ENCODE measurements around the gene MRPS34.

The MRPS34 gene

DNA sequence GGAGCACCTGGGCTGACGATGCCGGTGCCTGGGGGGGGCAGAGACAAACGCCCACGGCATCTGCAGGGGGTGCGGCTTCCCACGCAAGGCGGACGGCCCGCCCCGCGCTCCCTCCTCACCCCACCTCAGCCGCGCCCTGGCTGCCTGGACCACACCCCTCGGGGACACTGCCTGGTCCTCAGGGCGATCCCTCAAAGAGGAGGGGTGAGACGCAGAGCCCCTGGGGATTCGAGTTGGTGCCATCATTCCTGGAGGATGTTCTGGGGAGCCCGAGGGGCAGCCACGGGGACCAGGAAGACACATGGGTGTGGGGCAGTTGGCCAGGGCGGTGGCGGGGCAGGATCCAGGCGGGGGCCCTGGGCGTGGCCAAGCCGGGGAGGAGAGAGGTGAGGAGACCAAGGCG is 16.7 kb upstream of the MRPS34 start:
- Histone ChIP-seq H3K4me1 (ENCODE audit: control insufficient read depth, insufficient read depth, low read length, poor library complexity, severe bottlenecking) (no peaks in the 10 kb centered on the region), H3K36me3 (ENCODE audit: control insufficient read depth, insufficient read depth, low read length) (peaks cover 39% of the 10 kb centered on the region), H3K27me3 (replicated peaks; ENCODE audit: control insufficient read depth, insufficient read depth, low read length, poor library complexity, severe bottlenecking) (no peaks in the 10 kb centered on the region), H3K27ac (ENCODE audit: insufficient read depth, low read length, poor library complexity, severe bottlenecking) (no peak overlapping the region), H3K9me3 (ENCODE audit: control insufficient read depth, low read length) (no peaks in the 10 kb centered on the region), H3K4me3 (ENCODE audit: insufficient read depth, low read depth, low read length, poor library complexity, severe bottlenecking) (no peak overlapping the region)
- no peak for DNase-seq

GRCh38 chr16:1788708-1789100 is 15.8 kb upstream of the MRPS34 start:
- H3K27ac ChIP-seq (ENCODE audit: insufficient read depth, low read length, poor library complexity, severe bottlenecking) = no peak overlapping the region
- no peaks in the 10 kb centered on the region for H3K9me3 ChIP-seq (ENCODE audit: control insufficient read depth, low read length)
- no peak overlapping the region for H3K4me3 ChIP-seq (ENCODE audit: insufficient read depth, low read depth, low read length, poor library complexity, severe bottlenecking)
- no peak for DNase-seq
- H3K27me3 ChIP-seq (replicated peaks; ENCODE audit: control insufficient read depth, insufficient read depth, low read length, poor library complexity, severe bottlenecking) = no peaks in the 10 kb centered on the region
- H3K4me1 ChIP-seq (ENCODE audit: control insufficient read depth, insufficient read depth, low read length, poor library complexity, severe bottlenecking) = no peaks in the 10 kb centered on the region
- peaks cover 39% of the 10 kb centered on the region for H3K36me3 ChIP-seq (ENCODE audit: control insufficient read depth, insufficient read depth, low read length)

- no peak overlapping the region for H3K27ac ChIP-seq (ENCODE audit: insufficient read depth, low read length, poor library complexity, severe bottlenecking)
- no peaks in the 10 kb centered on the region for H3K27me3 ChIP-seq (replicated peaks; ENCODE audit: control insufficient read depth, insufficient read depth, low read length, poor library complexity, severe bottlenecking)
- no peaks in the 10 kb centered on the region for H3K9me3 ChIP-seq (ENCODE audit: control insufficient read depth, low read length)
- H3K36me3 ChIP-seq (ENCODE audit: control insufficient read depth, insufficient read depth, low read length) = peaks cover 39% of the 10 kb centered on the region
- no peak overlapping the region for H3K4me3 ChIP-seq (ENCODE audit: insufficient read depth, low read depth, low read length, poor library complexity, severe bottlenecking)
- DNase-seq = no peak
- no peaks in the 10 kb centered on the region for H3K4me1 ChIP-seq (ENCODE audit: control insufficient read depth, insufficient read depth, low read length, poor library complexity, severe bottlenecking)
Measured at GRCh38 chr16:1788095-1788707, 15.3 kb upstream of the MRPS34 start.

DNA sequence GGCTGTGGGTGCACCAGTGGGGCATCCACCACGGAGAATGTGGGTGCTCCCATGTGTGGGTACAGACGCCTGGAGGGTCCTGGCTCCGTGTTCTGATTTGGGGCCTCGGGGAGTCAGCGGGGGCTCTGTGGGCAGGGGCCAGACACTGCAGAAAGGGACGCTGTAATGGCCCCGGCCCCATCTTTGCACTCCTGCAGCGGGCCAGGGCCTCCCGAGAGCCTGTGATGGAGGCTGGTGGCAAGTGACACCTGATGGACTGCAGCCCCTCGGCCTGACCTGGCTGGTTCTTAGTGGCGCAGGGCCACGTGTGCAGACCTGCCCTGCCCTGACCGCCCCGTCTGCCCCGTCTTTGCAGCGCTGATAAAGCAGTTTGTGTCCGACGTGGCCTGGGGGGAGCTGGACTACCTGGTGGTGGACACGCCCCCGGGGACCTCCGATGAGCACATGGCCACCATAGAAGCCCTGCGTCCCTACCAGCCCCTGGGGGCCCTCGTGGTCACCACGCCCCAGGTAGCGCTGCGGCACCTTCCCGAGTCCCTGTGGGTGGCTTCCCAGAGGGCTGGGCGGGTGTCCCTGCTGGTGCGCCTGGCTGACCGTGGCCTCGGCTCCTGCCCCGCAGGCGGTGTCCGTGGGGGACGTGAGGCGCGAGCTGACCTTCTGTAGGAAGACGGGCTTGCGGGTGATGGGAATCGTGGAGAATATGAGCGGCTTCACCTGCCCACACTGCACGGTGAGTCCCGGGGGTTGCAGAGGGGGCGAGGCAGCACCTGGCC is 14.6 kb upstream of the MRPS34 start:
- no peaks in the 10 kb centered on the region for H3K4me1 ChIP-seq (ENCODE audit: control insufficient read depth, insufficient read depth, low read length, poor library complexity, severe bottlenecking)
- peaks cover 39% of the 10 kb centered on the region for H3K36me3 ChIP-seq (ENCODE audit: control insufficient read depth, insufficient read depth, low read length)
- no peaks in the 10 kb centered on the region for H3K9me3 ChIP-seq (ENCODE audit: control insufficient read depth, low read length)
- no peak for DNase-seq
- no peak overlapping the region for H3K27ac ChIP-seq (ENCODE audit: insufficient read depth, low read length, poor library complexity, severe bottlenecking)
- H3K27me3 ChIP-seq (replicated peaks; ENCODE audit: control insufficient read depth, insufficient read depth, low read length, poor library complexity, severe bottlenecking) = no peaks in the 10 kb centered on the region
- no peak overlapping the region for H3K4me3 ChIP-seq (ENCODE audit: insufficient read depth, low read depth, low read length, poor library complexity, severe bottlenecking)

DNA sequence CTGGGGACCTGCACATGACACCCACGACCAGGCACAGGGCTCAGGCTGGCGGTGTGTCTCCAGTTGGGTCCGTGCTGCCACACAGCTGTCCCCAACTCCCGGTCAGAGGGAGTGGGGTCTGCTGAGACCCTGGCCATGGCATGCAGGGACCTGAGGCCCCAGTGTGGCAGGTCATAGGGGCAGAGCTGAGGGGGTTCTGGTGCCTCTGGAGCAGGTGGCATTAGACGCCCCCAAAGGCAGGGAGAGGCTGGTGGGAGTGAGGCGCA is 14.1 kb upstream of the MRPS34 start:
- Histone ChIP-seq H3K4me3 (ENCODE audit: insufficient read depth, low read depth, low read length, poor library complexity, severe bottlenecking) (no peak overlapping the region), H3K4me1 (ENCODE audit: control insufficient read depth, insufficient read depth, low read length, poor library complexity, severe bottlenecking) (peaks cover under 1% of the 10 kb centered on the region), H3K27me3 (replicated peaks; ENCODE audit: control insufficient read depth, insufficient read depth, low read length, poor library complexity, severe bottlenecking) (no peaks in the 10 kb centered on the region), H3K27ac (ENCODE audit: insufficient read depth, low read length, poor library complexity, severe bottlenecking) (no peak overlapping the region), H3K36me3 (ENCODE audit: control insufficient read depth, insufficient read depth, low read length) (peaks cover 37% of the 10 kb centered on the region), H3K9me3 (ENCODE audit: control insufficient read depth, low read length) (no peaks in the 10 kb centered on the region)
- no peak for DNase-seq

DNA sequence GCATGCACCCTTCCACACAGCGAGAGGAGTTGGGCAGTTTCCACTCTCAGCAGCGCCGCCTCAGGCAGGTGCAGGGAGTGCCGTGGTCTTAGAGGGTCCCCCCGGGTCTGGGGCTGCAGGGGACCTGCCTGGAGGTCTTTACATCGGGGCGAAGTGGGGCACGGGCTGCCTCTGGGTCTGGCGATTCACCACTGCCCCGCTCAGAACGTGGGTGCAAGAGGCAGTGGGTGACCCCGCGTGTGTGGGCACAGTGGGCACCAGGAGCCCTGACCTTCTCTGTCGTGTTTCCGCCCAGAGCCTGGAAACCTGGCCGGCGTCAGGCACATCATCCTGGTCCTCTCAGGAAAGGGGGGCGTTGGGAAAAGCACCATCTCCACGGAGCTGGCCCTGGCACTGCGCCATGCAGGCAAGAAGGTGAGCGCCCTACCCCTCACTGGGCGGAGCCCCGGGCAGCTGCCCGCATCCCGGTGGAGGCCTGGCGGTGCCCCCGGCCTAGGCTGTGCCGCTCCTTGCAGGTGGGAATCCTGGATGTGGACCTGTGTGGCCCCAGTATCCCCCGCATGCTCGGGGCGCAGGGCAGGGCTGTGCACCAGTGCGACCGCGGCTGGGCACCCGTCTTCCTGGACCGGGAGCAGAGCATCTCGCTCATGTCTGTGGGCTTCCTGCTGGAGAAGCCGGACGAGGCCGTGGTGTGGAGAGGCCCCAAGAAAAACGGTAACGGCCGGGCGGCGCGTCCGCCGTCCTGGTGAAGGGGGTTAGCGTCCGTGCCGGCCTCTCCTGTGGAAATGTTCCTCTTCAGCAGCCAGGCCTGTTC is 13.5 kb upstream of the MRPS34 start:
- Histone ChIP-seq H3K4me1 (ENCODE audit: control insufficient read depth, insufficient read depth, low read length, poor library complexity, severe bottlenecking) (peaks cover 6% of the 10 kb centered on the region), H3K27me3 (replicated peaks; ENCODE audit: control insufficient read depth, insufficient read depth, low read length, poor library complexity, severe bottlenecking) (no peaks in the 10 kb centered on the region), H3K36me3 (ENCODE audit: control insufficient read depth, insufficient read depth, low read length) (peaks cover 34% of the 10 kb centered on the region), H3K9me3 (ENCODE audit: control insufficient read depth, low read length) (no peaks in the 10 kb centered on the region), H3K4me3 (ENCODE audit: insufficient read depth, low read depth, low read length, poor library complexity, severe bottlenecking) (no peak overlapping the region), H3K27ac (ENCODE audit: insufficient read depth, low read length, poor library complexity, severe bottlenecking) (no peak overlapping the region)
- DNase-seq = no peak

DNA sequence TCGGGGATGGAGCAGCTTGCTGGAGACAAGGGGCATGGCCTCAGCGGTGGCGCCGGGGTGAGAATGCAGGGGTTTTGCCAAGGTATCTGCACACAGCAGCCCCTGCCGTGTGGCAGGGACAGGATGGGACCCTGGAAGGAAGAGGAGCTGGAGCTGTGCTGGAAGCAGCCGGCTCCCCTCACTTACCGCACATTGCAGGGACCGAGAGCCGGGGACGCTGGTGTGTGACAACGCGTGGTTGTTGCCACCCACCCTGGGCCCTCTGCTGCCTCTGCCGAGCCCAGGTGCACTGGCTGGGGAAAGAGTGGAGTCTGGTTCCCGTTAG is 12.9 kb upstream of the MRPS34 start:
- peaks cover 32% of the 10 kb centered on the region for H3K36me3 ChIP-seq (ENCODE audit: control insufficient read depth, insufficient read depth, low read length)
- H3K27ac ChIP-seq (ENCODE audit: insufficient read depth, low read length, poor library complexity, severe bottlenecking) = no peak overlapping the region
- no peaks in the 10 kb centered on the region for H3K9me3 ChIP-seq (ENCODE audit: control insufficient read depth, low read length)
- H3K4me1 ChIP-seq (ENCODE audit: control insufficient read depth, insufficient read depth, low read length, poor library complexity, severe bottlenecking) = peaks cover 9% of the 10 kb centered on the region
- H3K4me3 ChIP-seq (ENCODE audit: insufficient read depth, low read depth, low read length, poor library complexity, severe bottlenecking) = no peak overlapping the region
- DNase-seq = no peak
- H3K27me3 ChIP-seq (replicated peaks; ENCODE audit: control insufficient read depth, insufficient read depth, low read length, poor library complexity, severe bottlenecking) = no peaks in the 10 kb centered on the region

GRCh38 chr16:1784977-1785845 is 12.3 kb upstream of the MRPS34 start:
- no peak overlapping the region for H3K4me3 ChIP-seq (ENCODE audit: insufficient read depth, low read depth, low read length, poor library complexity, severe bottlenecking)
- peaks cover 9% of the 10 kb centered on the region for H3K4me1 ChIP-seq (ENCODE audit: control insufficient read depth, insufficient read depth, low read length, poor library complexity, severe bottlenecking)
- no peak overlapping the region for H3K27ac ChIP-seq (ENCODE audit: insufficient read depth, low read length, poor library complexity, severe bottlenecking)
- H3K27me3 ChIP-seq (replicated peaks; ENCODE audit: control insufficient read depth, insufficient read depth, low read length, poor library complexity, severe bottlenecking) = no peaks in the 10 kb centered on the region
- H3K9me3 ChIP-seq (ENCODE audit: control insufficient read depth, low read length) = no peaks in the 10 kb centered on the region
- H3K36me3 ChIP-seq (ENCODE audit: control insufficient read depth, insufficient read depth, low read length) = peaks cover 32% of the 10 kb centered on the region
- DNase-seq = no peak

GRCh38 chr16:1782408-1783264 is 9.7 kb upstream of the MRPS34 start, which contains the start of the genes NUBP2 and SPSB3:
Gene NUBP2 (plus strand): TSS chr16:1782960. CDS start chr16:1783021, 61 bp downstream.
Gene SPSB3 (minus strand): TSS chr16:1782571. CDS start chr16:1781483, 1,088 bp downstream.
- no peaks in the 10 kb centered on the region for H3K27me3 ChIP-seq (replicated peaks; ENCODE audit: control insufficient read depth, insufficient read depth, low read length, poor library complexity, severe bottlenecking)
- no peaks in the 10 kb centered on the region for H3K9me3 ChIP-seq (ENCODE audit: control insufficient read depth, low read length)
- H3K4me3 ChIP-seq (ENCODE audit: insufficient read depth, low read depth, low read length, poor library complexity, severe bottlenecking) = peak within 1 kb of the TSS; percentile 81
- peak; percentile 98 to 99 (median 98) for DNase-seq
- H3K36me3 ChIP-seq (ENCODE audit: control insufficient read depth, insufficient read depth, low read length) = peaks cover 19% of the 10 kb centered on the region
- H3K4me1 ChIP-seq (ENCODE audit: control insufficient read depth, insufficient read depth, low read length, poor library complexity, severe bottlenecking) = peaks cover 9% of the 10 kb centered on the region
- H3K27ac ChIP-seq (ENCODE audit: insufficient read depth, low read length, poor library complexity, severe bottlenecking) = peak within 1 kb of the TSS; percentile 82
